ENCODE data around the gene TGFBI.
A peak's percentile ranks its signal among the peaks of the same experiment; 100 is the strongest.

The TGFBI gene

GRCh38 chr5:136051486-136052220, 22.9 kb downstream of the TGFBI start:
- no peak for DNase-seq

- no peak for DNase-seq
These were observed 24.0 kb downstream of the TGFBI start for GRCh38 chr5:136052692-136053335.

GRCh38 chr5:136053336-136054141, 24.8 kb downstream of the TGFBI start:
- no peak for DNase-seq

- DNase-seq: no peak
These were observed 25.6 kb downstream of the TGFBI start for GRCh38 chr5:136054142-136055019.

GRCh38 chr5:136055612-136056309, 27.0 kb downstream of the TGFBI start:
- DNase-seq: no peak

- DNase-seq: no peak
These were observed 27.5 kb downstream of the TGFBI start for GRCh38 chr5:136056336-136056735.

GRCh38 chr5:136056771-136057335, 28.1 kb downstream of the TGFBI start:
- DNase-seq: no peak

- DNase-seq: no peak
These were observed 28.7 kb downstream of the TGFBI start for GRCh38 chr5:136057401-136058038.

GRCh38 chr5:136058039-136058971, 29.5 kb downstream of the TGFBI start:
- no peak for DNase-seq

GRCh38 chr5:136058972-136059354, 30.2 kb downstream of the TGFBI start:
- DNase-seq: no peak

- no peak for DNase-seq
These were observed 32.2 kb downstream of the TGFBI start for GRCh38 chr5:136060963-136061362.

- no peak for DNase-seq
These were observed 33.0 kb downstream of the TGFBI start for GRCh38 chr5:136061630-136062365.

GRCh38 chr5:136062366-136063274, 33.8 kb downstream of the TGFBI start:
- peak; percentile 5 for DNase-seq

GRCh38 chr5:136063778-136064465, 35.1 kb downstream of the TGFBI start:
- no peak for DNase-seq

GRCh38 chr5:136064510-136064909, 35.7 kb downstream of the TGFBI start:
- no peak for DNase-seq

GRCh38 chr5:136065588-136065987, 36.8 kb downstream of the TGFBI start:
- DNase-seq: no peak

GRCh38 chr5:136066661-136067271, 38.0 kb downstream of the TGFBI start:
- no peak for DNase-seq
